Measurements from ENCODE around the gene FGD6.

- TF ChIP-seq CTCF (IDR thresholded peaks at IDR 0.05) (no peak), EZH2 (IDR thresholded peaks at IDR 0.05; ENCODE audit: borderline replicate concordance, insufficient read depth, low read depth, low read length, poor library complexity, severe bottlenecking) (no peak)
Measured at GRCh38 chr12:95202691-95203486, 14.4 kb downstream of the FGD6 start.
